ENCODE measurements around the gene APOL1. TPM values are rescaled to one million over a fixed set of nuclear protein-coding genes. Genes with fewer than 3 reads are reported as not detected.

The APOL1 gene
- polyA plus RNA-seq, 1 of the 3 experiments (the other 2 are of a cell fraction) = 0.56 TPM

DNA sequence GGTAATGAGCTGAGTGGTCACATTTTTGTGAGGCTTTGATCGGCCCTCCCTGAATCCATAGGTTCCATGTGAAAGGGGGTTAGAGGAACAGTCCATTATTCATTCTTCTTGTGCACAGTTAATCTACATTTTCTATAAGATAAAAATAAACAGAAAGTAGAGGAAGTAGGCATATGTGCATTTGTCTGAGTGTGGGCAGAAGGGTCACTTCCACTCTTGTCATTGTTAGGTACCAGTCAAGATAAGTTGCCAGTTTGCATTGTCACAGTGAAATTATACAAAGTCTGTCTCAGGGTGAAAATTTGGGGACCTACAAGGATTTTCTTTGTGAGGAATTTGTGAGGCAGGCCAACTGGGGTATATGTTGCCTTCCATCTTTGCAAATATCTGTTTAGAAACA, 46.7 kb upstream of the APOL1 start (continued):
- TF ChIP-seq USF1 (IDR thresholded peaks at IDR 0.05; ENCODE audit: borderline replicate concordance, low read depth) (no peak), SIN3A (IDR thresholded peaks at IDR 0.05; ENCODE audit: borderline replicate concordance, low read depth, low read length) (no peak), USF2 (IDR thresholded peaks at IDR 0.05; ENCODE audit: borderline replicate concordance, low read depth, low read length) (no peak), NRF1 (IDR thresholded peaks at IDR 0.05; ENCODE audit: low read depth, low read length) (no peak), RFX5 (IDR thresholded peaks at IDR 0.05; ENCODE audit: low read length) (no peak), RCOR1 (IDR thresholded peaks at IDR 0.05; ENCODE audit: low read length) (no peak), TAF1 (IDR thresholded peaks at IDR 0.05; ENCODE audit: borderline replicate concordance, low read depth, low read length) (no peak), YY1 (IDR thresholded peaks at IDR 0.05; ENCODE audit: low read depth) (no peak)

DNA sequence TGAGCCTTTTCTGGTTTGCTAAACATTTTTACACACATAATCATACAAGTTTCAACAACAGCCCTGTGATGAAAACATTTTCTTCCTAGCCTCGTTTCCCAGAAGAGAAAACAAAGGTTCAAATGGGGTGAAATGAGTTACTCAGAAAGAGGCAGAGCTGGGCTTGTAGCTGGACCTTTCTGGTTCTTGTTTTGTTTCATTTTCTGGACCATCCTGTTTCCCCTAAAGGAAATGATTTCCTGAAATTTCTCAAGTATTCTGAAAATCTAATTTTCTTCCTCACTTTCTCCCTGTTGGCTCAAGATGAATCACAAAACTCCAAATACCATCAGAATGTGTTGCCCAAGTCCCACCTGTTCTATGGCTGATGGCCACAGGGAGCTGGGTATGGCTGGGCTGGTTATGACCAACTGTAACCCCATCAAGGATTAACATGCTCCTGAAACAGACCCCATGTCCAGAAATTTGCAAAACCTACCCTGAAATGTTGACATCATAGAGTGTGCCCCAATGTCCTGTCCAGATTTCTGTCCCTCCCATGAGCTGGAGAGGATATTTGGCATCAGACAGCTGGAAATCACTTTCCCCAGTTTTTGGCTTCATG, 44.7 kb upstream of the APOL1 start:
- Histone ChIP-seq H3K9me2 (no peaks in the 10 kb centered on the region), H3K36me3 (replicated peaks in 1 of 2; ENCODE audit: control insufficient read depth in 1 of 2, insufficient read depth in 2 of 2, low read length in 1 of 2) (no peaks in the 10 kb centered on the region), H2AFZ (ENCODE audit: low read depth) (no peak overlapping the region), H3K27ac (ENCODE audit: low read depth in 2 of 2, low read length in 1 of 2) (no peak overlapping the region), H3F3A (replicated peaks; ENCODE audit: insufficient read depth) (no peaks in the 10 kb centered on the region), H3K27me3 (ENCODE audit: insufficient read depth) (peaks cover 1% of the 10 kb centered on the region; the same call in 1 of the 2 replicates), H3K79me2 (ENCODE audit: insufficient read depth) (no peaks in the 10 kb centered on the region), H3K9ac (no peak overlapping the region), H3K4me1 (ENCODE audit: control insufficient read depth in 1 of 2, insufficient read depth in 2 of 2, low read depth in 1 of 2, low read length in 1 of 2) (no peaks in the 10 kb centered on the region; a peak in 1 of 4 replicates), H3K9me3 (no peaks in the 10 kb centered on the region), H4K20me1 (ENCODE audit: insufficient read depth) (no peaks in the 10 kb centered on the region), H3K4me3 (ENCODE audit: low read depth in 2 of 2, low read length in 1 of 2) (no peak overlapping the region), H3K4me2 (no peak overlapping the region)
- POLR2A ChIA-PET = no interaction called here
- WGBS (ENCODE audit: low lambda C conversion rate) = 0% methylated on average over 1 of the region's 1 CpG
- no peak for DNase-seq
- no peak for TF ChIP-seq ELF1 (IDR thresholded peaks at IDR 0.05)
- no peak for TF ChIP-seq TAF1 (IDR thresholded peaks at IDR 0.05; ENCODE audit: borderline replicate concordance, low read depth, low read length)
- no peak for TF ChIP-seq TEAD4 (IDR thresholded peaks at IDR 0.05; ENCODE audit: borderline replicate concordance, insufficient read depth)
- no peak for TF ChIP-seq IRF3 (IDR thresholded peaks at IDR 0.05; ENCODE audit: low read depth, low read length)
- no peak for TF ChIP-seq FOXJ3 (CRISPR knock-in tag; IDR thresholded peaks at IDR 0.05)
- no peak for TF ChIP-seq ZBTB33 (IDR thresholded peaks at IDR 0.05; ENCODE audit: borderline replicate concordance, low read depth)
- no peak for TF ChIP-seq RCOR1 (IDR thresholded peaks at IDR 0.05; ENCODE audit: low read length)
- TF ChIP-seq EZH2phosphoT487 (IDR thresholded peaks at IDR 0.05; ENCODE audit: borderline replicate concordance, low read depth) = no peak
- TF ChIP-seq JUND (IDR thresholded peaks at IDR 0.05) = no peak
- no peak for TF ChIP-seq USF2 (IDR thresholded peaks at IDR 0.05; ENCODE audit: borderline replicate concordance, low read depth, low read length)
- no peak for TF ChIP-seq RXRA (IDR thresholded peaks at IDR 0.05; ENCODE audit: borderline replicate concordance, low read depth)
- TF ChIP-seq TCF12 (IDR thresholded peaks at IDR 0.05) = no peak
- no peak for TF ChIP-seq POLR2AphosphoS5 (IDR thresholded peaks at IDR 0.05; ENCODE audit: low read depth, low read length)
- no peak for TF ChIP-seq CTCF (IDR thresholded peaks at IDR 0.05)
- no peak for TF ChIP-seq GATA2 (CRISPR knock-in tag; IDR thresholded peaks at IDR 0.05)
- no peak for TF ChIP-seq NFIC (IDR thresholded peaks at IDR 0.05; ENCODE audit: borderline replicate concordance)
- CTCF ChIA-PET = interaction anchor here (0.7 to 2.0 kb wide), 4 partner anchors 12 to 78 kb away, joined by 3 to 6 read pairs (median 4); no protein-coding TSS in a partner anchor
